ENCODE data around the gene SVOP. TPM values are rescaled to one million over a fixed set of nuclear protein-coding genes. Genes with fewer than 3 reads are reported as not detected.

SVOP gene
- total RNA-seq, 4 donors from 2014 or later = not detected

- H3K4me3 ChIP-seq (ENCODE audit: low read depth, poor library complexity, severe bottlenecking) = no peak overlapping the region
- 89 to 90% methylated on average over 4 of the region's 4 CpGs for WGBS, 2 donors
- no peak for TF ChIP-seq POLR2A (IDR thresholded peaks at IDR 0.05)
- TF ChIP-seq CTCF (IDR thresholded peaks at IDR 0.05) = no peak
- DNase-seq (ENCODE audit: low spot score in 2 of 2) = no peak
- intact Hi-C loops (cut with DNase I; ENCODE audit: low total_unique reads) = no loop called here
Observed at GRCh38 chr12:108896817-108897216, 124.1 kb downstream of the SVOP start.

GRCh38 chr12:108896336-108896735 lies 124.5 kb downstream of the SVOP start:
- no peak for DNase-seq (ENCODE audit: low spot score in 2 of 2)
- no peak overlapping the region for H3K4me3 ChIP-seq (ENCODE audit: low read depth, poor library complexity, severe bottlenecking)
- TF ChIP-seq POLR2A (IDR thresholded peaks at IDR 0.05) (no peak), CTCF (IDR thresholded peaks at IDR 0.05) (no peak)
- intact Hi-C loops (cut with DNase I; ENCODE audit: low total_unique reads) = no loop called here
- WGBS, 2 donors = 33 to 42% methylated on average over 8 of the region's 8 CpGs

- TF ChIP-seq CTCF (IDR thresholded peaks at IDR 0.05) = no peak
- no peak for TF ChIP-seq POLR2A (IDR thresholded peaks at IDR 0.05)
- intact Hi-C loops (cut with DNase I; ENCODE audit: low total_unique reads) = no loop called here
- no peak overlapping the region for H3K4me3 ChIP-seq (ENCODE audit: low read depth, poor library complexity, severe bottlenecking)
- 67 to 74% methylated on average over 5 of the region's 5 CpGs for WGBS, 2 donors
- DNase-seq (ENCODE audit: low spot score in 2 of 2) = no peak
Observed at GRCh38 chr12:108895220-108895802, 125.6 kb downstream of the SVOP start.

GRCh38 chr12:108890208-108890607 lies 130.7 kb downstream of the SVOP start:
- 66 to 67% methylated on average over 2 of the region's 2 CpGs for WGBS, 2 donors
- H3K4me3 ChIP-seq (ENCODE audit: low read depth, poor library complexity, severe bottlenecking) = no peak overlapping the region
- TF ChIP-seq POLR2A (IDR thresholded peaks at IDR 0.05) = no peak
- TF ChIP-seq CTCF (IDR thresholded peaks at IDR 0.05) = no peak
- intact Hi-C loops (cut with DNase I; ENCODE audit: low total_unique reads) = no loop called here
- no peak for DNase-seq (ENCODE audit: low spot score in 2 of 2)

- WGBS, 2 donors = 50 to 59% methylated on average over 6 of the region's 6 CpGs
- TF ChIP-seq CTCF (IDR thresholded peaks at IDR 0.05) = no peak
- no peak for TF ChIP-seq POLR2A (IDR thresholded peaks at IDR 0.05)
- DNase-seq (ENCODE audit: low spot score in 2 of 2) = no peak
- H3K4me3 ChIP-seq (ENCODE audit: low read depth, poor library complexity, severe bottlenecking) = no peak overlapping the region
- intact Hi-C loops (cut with DNase I; ENCODE audit: low total_unique reads) = loop anchor here (10.0 kb wide), 1 partner anchor 57 kb away; no protein-coding TSS in a partner anchor
Observed at GRCh38 chr12:108888031-108888430, 132.8 kb downstream of the SVOP start.

All from lower leg skin (tissue), 4 donors.